A673 (cell line): Measurements from ENCODE around the gene SPATA33. TPM values are rescaled to one million over a fixed set of nuclear protein-coding genes. Genes with fewer than 3 reads are reported as not detected.
"Not testable (repeated sequence)": the region's sequence is repeated elsewhere in the genome, so short reads cannot be mapped to it uniquely, and the experiment has no call there.

ENCODE experiments used
- BruUV-seq: library from RNA; stranded (reverse); fragments of 400-500 nt; replicated peaks from 2 replicates; lab custom pipeline; 2021; lab: Mats Ljungman, UMichigan
- CTCF ChIA-PET: fragments of 300-600 bp; sonication (Branson Sonifier 250); formaldehyde crosslinking; loops from one replicate; lab custom pipeline; 2022; ENCODE audit warnings: antibody characterized with exemption; lab: Charles Lee
- POLR2A ChIA-PET: fragments of 300-600 bp; sonication (Branson Sonifier 250); formaldehyde crosslinking; loops from one replicate; lab custom pipeline; 2022; ENCODE audit warnings: antibody characterized with exemption; ENCODE audit not compliant: low non-redundant PET; lab: Charles Lee
- DNase-seq: peaks from one replicate; pipeline ENCODE4 v3.0.0-alpha.2; 2015; ENCODE audit warnings: low spot score
- H3K27ac ChIP-seq: fragments of 200-600 bp; sonication (generic); 2 replicates; pipeline ENCODE4 v1.5.1; 2016; ENCODE audit warnings: mixed run types, low read depth, mild to moderate bottlenecking, mixed read lengths, antibody characterized with exemption, low read length; ENCODE audit not compliant: poor library complexity, severe bottlenecking
- H3K27me3 ChIP-seq: fragments of 200-600 bp; sonication (generic); replicated peaks from 2 replicates; pipeline ENCODE4 v1.6.1; 2017; ENCODE audit warnings: mixed run types, low read depth, mild to moderate bottlenecking, mixed read lengths, antibody characterized with exemption, low read length; ENCODE audit not compliant: insufficient read depth, poor library complexity
- H3K36me3 ChIP-seq: fragments of 200-600 bp; sonication (generic); 2 replicates; pipeline ENCODE4 v1.6.1; 2016; ENCODE audit warnings: mixed run types, mild to moderate bottlenecking, mixed read lengths, antibody characterized with exemption, low read length; ENCODE audit not compliant: insufficient read depth, poor library complexity, severe bottlenecking
- H3K4me1 ChIP-seq: fragments of 200-600 bp; sonication (generic); 2 replicates; pipeline ENCODE4 v1.6.1; 2017; ENCODE audit warnings: mixed run types, mild to moderate bottlenecking, mixed read lengths, antibody characterized with exemption, low read length; ENCODE audit not compliant: insufficient read depth, poor library complexity, severe bottlenecking
- H3K4me3 ChIP-seq: fragments of 200-600 bp; sonication (generic); 2 replicates; pipeline ENCODE4 v1.5.1; 2016; ENCODE audit warnings: low read depth, mixed run types, mild to moderate bottlenecking, mixed read lengths, low read length; ENCODE audit not compliant: poor library complexity, severe bottlenecking
- H3K9me3 ChIP-seq: fragments of 200-600 bp; sonication (generic); 2 replicates; pipeline ENCODE4 v1.6.1; 2016; ENCODE audit warnings: mixed run types, low read depth, mild to moderate bottlenecking, mixed read lengths, antibody characterized with exemption, low read length; ENCODE audit not compliant: poor library complexity, severe bottlenecking
- EZH2 ChIP-seq: fragments of 200-600 bp; sonication (generic); IDR thresholded peaks from 2 replicates; pipeline ENCODE4 v1.6.1; 2017; ENCODE audit warnings: borderline replicate concordance, low read depth, mild to moderate bottlenecking, mixed read lengths, antibody characterized with exemption, low read length; ENCODE audit not compliant: poor library complexity, severe bottlenecking
- intact Hi-C: fragments of 100-400 bp; cut with micrococcal nuclease; formaldehyde crosslinking; loops from one replicate; pipeline ENCODE4 v1.10.0; 2022; ENCODE audit not compliant: unreplicated experiment
- total RNA-seq: library from RNA; stranded (reverse); gene quantifications from 2 replicates; pipeline ENCODE4 v1.2.3, GENCODE V29; 2021
- TF ChIP-seq, protein P1 (sequence below): fragments of 300-800, 200-600 bp; sonication (generic); conservative IDR thresholded peaks from 2 replicates; pipeline ENCODE4 v1.5.1; 2017; ENCODE audit warnings: low read depth, mild to moderate bottlenecking, antibody characterized with exemption, low read length, moderate library complexity, mixed read lengths

SPATA33 gene
- total RNA-seq, 1 experiment from 2014 or later = 46.7 TPM

GRCh38 chr16:89669755-89670154 is 12.1 kb downstream of the SPATA33 start:
- TF ChIP-seq, protein P1, sequence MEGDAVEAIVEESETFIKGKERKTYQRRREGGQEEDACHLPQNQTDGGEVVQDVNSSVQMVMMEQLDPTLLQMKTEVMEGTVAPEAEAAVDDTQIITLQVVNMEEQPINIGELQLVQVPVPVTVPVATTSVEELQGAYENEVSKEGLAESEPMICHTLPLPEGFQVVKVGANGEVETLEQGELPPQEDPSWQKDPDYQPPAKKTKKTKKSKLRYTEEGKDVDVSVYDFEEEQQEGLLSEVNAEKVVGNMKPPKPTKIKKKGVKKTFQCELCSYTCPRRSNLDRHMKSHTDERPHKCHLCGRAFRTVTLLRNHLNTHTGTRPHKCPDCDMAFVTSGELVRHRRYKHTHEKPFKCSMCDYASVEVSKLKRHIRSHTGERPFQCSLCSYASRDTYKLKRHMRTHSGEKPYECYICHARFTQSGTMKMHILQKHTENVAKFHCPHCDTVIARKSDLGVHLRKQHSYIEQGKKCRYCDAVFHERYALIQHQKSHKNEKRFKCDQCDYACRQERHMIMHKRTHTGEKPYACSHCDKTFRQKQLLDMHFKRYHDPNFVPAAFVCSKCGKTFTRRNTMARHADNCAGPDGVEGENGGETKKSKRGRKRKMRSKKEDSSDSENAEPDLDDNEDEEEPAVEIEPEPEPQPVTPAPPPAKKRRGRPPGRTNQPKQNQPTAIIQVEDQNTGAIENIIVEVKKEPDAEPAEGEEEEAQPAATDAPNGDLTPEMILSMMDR = no peak
- no peak for TF ChIP-seq EZH2
- Histone ChIP-seq H3K4me1 (peaks cover 3% of the 10 kb centered on the region), H3K4me3 (no peak overlapping the region), H3K27ac (no peak overlapping the region), H3K36me3 (no peaks in the 10 kb centered on the region), H3K27me3 (no peaks in the 10 kb centered on the region), H3K9me3 (no peaks in the 10 kb centered on the region)
- BruUV-seq = no TSS peak
- ChIA-PET POLR2A (no interaction called here), CTCF (no interaction called here)
- DNase-seq = no peak
- intact Hi-C loops = no loop called here

DNA sequence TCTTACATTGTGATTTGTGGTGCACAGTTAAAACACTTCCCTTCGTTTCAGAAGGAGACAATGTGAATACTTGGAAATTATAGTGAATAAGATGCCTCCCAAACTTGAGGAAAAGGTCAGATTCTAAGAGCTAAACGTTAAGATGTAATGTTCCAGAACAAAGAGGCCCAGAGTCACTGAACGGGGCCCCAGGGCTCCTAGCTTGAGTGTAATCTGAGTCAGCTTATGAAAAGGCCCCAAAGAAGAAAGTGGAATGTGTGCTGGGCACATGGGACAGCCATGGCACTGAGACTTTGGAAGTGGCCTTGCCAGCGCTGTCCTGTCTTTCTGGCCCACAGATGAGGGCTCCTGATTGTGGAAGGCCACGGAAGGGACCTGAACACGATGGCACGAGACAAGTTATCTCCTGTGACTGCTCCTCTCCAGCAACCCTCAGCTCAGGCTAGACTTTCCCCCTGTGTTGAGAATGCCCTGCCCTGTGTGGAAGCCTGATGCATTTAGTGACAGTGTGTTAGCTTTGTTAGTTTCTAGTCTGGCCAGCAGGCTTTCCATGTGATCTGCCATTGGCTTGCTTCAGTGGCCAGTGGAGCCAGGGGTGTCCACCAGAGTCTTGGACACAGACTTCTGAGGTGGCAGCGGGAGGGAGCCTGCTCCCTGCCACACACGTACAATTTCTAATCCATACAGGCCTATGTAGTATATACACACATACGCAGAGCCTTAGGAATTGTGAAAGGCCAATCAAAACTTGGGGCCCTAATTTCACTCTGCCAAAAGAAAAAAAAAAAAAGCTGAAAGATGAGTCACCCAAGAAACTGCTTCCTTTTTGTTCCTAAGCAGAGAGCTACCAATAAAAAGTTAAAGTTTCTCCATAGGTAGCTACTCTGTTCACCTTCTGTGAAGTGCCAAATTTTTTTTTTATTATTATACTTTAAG is 13.1 kb downstream of the SPATA33 start:
- BruUV-seq = no TSS peak
- H3K27ac ChIP-seq = peak overlapping the region; percentile 24
- CTCF ChIA-PET = interaction anchor here (0.5 to 0.6 kb wide), 4 partner anchors 15 to 89 kb away, joined by 3 to 5 read pairs (median 4); no protein-coding TSS in a partner anchor
- no peaks in the 10 kb centered on the region for H3K9me3 ChIP-seq
- no peak overlapping the region for H3K4me3 ChIP-seq
- intact Hi-C loops = no loop called here
- no peaks in the 10 kb centered on the region for H3K27me3 ChIP-seq
- H3K4me1 ChIP-seq = peaks cover 3% of the 10 kb centered on the region
- TF ChIP-seq, protein P1 = no peak
- TF ChIP-seq EZH2 = no peak
- POLR2A ChIA-PET = no interaction called here
- no peak for DNase-seq
- H3K36me3 ChIP-seq = no peaks in the 10 kb centered on the region

DNA sequence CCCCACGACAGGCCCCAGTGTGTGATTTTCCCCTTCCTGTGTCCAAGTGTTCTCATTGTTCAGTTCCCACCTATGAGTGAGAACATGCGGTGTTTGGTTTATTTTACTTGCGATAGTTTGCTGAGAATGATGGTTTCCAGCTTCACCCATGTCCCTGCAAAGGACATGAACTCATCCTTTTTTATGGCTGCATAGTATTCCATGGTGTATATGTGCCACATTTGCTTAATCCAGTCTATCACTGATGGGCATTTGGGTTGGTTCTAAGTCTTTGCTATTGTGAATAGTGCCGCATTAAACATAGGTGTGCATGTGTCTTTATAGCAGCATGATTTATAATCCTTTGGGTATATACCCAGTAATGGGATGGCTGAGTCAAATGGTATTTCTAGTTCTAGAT is 13.9 kb downstream of the SPATA33 start:
- DNase-seq, H3K4me3 ChIP-seq, POLR2A ChIA-PET, H3K9me3 ChIP-seq, intact Hi-C loops, H3K4me1 ChIP-seq, BruUV-seq, H3K36me3 ChIP-seq, H3K27me3 ChIP-seq, H3K27ac ChIP-seq: not testable (repeated sequence)
- CTCF ChIA-PET = interaction anchor here (0.5 to 0.6 kb wide), 3 partner anchors 29 to 90 kb away, joined by 3 to 5 read pairs (median 3); no protein-coding TSS in a partner anchor
